GM18867 (cell line): ENCODE data around the gene ADCY7.

Experiments
- ATAC-seq: cut with Tn5 transposase; IDR thresholded peaks from one replicate; pipeline ENCODE4 v1.9.1; 2021; ENCODE audit warnings: mild to moderate bottlenecking, moderate library complexity; ENCODE audit not compliant: unreplicated experiment

The ADCY7 gene

GRCh38 chr16:50365791-50366575 is 99.6 kb downstream of the ADCY7 start:
- no peak for ATAC-seq
